Breast epithelium (tissue), 3 donors: Measurements from ENCODE around the gene LRFN4.

Experiments used
- POLR2A ChIP-seq: fragments of 450-650 bp; IDR thresholded peaks from one replicate; pipeline ENCODE4 v1.6.1; 2016; ENCODE audit warnings: antibody characterized with exemption, mild to moderate bottlenecking, moderate library complexity
- TF ChIP-seq, protein P1 (sequence below), 3 donors: fragments of 450-650 bp; IDR thresholded peaks; one replicate each; pipeline ENCODE4 v1.5.1; 2016 to 2017; ENCODE audit warnings: antibody characterized with exemption in 3 of 3, mild to moderate bottlenecking in 3 of 3, moderate library complexity in 3 of 3

DNA sequence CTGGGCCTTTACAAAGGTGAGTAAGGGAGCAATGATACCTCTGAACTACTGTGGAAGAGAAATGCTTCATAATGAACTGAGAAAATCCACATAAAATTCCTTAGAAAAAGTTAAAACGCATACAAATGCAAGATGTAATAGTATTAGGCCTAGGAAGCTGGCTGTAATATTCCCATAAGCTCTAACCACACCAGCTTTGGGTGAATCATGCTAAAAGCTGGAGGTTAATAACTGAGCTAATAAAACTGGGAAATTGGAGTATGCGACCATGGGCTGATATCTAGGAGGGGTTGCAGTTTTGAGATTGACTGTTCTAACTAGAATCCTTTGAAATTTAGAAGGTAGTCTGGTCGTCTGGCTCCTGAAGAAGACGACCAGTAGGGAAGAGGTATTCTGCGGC lies 42.2 kb upstream of the LRFN4 start:
- TF ChIP-seq, protein P1, sequence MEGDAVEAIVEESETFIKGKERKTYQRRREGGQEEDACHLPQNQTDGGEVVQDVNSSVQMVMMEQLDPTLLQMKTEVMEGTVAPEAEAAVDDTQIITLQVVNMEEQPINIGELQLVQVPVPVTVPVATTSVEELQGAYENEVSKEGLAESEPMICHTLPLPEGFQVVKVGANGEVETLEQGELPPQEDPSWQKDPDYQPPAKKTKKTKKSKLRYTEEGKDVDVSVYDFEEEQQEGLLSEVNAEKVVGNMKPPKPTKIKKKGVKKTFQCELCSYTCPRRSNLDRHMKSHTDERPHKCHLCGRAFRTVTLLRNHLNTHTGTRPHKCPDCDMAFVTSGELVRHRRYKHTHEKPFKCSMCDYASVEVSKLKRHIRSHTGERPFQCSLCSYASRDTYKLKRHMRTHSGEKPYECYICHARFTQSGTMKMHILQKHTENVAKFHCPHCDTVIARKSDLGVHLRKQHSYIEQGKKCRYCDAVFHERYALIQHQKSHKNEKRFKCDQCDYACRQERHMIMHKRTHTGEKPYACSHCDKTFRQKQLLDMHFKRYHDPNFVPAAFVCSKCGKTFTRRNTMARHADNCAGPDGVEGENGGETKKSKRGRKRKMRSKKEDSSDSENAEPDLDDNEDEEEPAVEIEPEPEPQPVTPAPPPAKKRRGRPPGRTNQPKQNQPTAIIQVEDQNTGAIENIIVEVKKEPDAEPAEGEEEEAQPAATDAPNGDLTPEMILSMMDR (IDR thresholded peaks at IDR 0.05) = no peak
- no peak for TF ChIP-seq POLR2A
